HL-60 (cell line): ENCODE data around the gene PLK1.

Experiments
- GABPA ChIP-seq: IDR thresholded peaks from 2 replicates; pipeline ENCODE4 v1.6.1; 2012; ENCODE audit warnings: low read depth
- POLR2AphosphoS5 ChIP-seq: IDR thresholded peaks from 2 replicates; pipeline ENCODE4 v1.6.1; 2012; ENCODE audit warnings: low read depth
- TF ChIP-seq, protein P1 (sequence below): IDR thresholded peaks from one replicate; pipeline ENCODE4 v1.5.1; 2011; ENCODE audit warnings: low read length, control low read depth, inconsistent platforms; ENCODE audit not compliant: insufficient read depth
- TF ChIP-seq, protein P2 (sequence below): IDR thresholded peaks from 2 replicates; pipeline ENCODE4 v1.6.1; 2012; ENCODE audit warnings: low read depth; ENCODE audit not compliant: insufficient replicate concordance

DNA sequence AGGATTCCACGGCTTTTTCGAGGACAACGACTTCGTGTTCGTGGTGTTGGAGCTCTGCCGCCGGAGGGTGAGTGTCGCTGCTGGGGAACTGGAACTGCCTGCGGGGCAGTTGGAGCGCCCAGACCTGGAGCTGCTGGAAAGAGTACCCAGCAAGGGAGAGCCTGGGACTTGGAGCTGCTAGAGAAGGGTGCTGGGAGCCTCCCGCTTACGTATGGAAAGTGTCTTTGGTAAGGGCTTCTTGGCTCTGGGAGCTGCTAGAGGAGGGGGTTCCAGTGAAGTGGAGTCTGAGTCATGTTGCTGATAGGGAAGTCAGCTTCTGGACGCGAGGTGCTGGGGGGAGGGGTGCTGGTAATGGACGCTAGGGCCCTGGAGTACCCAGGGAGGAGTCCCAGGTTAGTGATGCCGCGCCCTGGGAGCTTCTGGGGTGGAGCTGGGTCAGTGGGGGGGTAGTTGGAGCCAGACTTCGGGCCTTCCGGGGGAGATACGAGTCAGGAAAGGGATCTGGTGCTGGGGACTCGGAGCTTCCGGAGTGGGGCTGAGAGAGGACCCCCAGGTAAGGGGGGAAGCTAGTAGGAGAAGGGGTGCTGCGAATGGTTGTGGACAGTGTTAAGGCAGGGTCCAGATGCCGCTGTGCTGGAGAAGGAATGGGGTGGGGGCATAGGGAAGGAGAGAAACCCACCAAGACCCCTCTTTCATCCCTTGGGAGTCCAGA is 741 bp downstream of the PLK1 start:
- TF ChIP-seq, protein P1, sequence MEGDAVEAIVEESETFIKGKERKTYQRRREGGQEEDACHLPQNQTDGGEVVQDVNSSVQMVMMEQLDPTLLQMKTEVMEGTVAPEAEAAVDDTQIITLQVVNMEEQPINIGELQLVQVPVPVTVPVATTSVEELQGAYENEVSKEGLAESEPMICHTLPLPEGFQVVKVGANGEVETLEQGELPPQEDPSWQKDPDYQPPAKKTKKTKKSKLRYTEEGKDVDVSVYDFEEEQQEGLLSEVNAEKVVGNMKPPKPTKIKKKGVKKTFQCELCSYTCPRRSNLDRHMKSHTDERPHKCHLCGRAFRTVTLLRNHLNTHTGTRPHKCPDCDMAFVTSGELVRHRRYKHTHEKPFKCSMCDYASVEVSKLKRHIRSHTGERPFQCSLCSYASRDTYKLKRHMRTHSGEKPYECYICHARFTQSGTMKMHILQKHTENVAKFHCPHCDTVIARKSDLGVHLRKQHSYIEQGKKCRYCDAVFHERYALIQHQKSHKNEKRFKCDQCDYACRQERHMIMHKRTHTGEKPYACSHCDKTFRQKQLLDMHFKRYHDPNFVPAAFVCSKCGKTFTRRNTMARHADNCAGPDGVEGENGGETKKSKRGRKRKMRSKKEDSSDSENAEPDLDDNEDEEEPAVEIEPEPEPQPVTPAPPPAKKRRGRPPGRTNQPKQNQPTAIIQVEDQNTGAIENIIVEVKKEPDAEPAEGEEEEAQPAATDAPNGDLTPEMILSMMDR: no peak
- TF ChIP-seq GABPA (no peak), POLR2AphosphoS5 (no peak)
- TF ChIP-seq, protein P2, sequence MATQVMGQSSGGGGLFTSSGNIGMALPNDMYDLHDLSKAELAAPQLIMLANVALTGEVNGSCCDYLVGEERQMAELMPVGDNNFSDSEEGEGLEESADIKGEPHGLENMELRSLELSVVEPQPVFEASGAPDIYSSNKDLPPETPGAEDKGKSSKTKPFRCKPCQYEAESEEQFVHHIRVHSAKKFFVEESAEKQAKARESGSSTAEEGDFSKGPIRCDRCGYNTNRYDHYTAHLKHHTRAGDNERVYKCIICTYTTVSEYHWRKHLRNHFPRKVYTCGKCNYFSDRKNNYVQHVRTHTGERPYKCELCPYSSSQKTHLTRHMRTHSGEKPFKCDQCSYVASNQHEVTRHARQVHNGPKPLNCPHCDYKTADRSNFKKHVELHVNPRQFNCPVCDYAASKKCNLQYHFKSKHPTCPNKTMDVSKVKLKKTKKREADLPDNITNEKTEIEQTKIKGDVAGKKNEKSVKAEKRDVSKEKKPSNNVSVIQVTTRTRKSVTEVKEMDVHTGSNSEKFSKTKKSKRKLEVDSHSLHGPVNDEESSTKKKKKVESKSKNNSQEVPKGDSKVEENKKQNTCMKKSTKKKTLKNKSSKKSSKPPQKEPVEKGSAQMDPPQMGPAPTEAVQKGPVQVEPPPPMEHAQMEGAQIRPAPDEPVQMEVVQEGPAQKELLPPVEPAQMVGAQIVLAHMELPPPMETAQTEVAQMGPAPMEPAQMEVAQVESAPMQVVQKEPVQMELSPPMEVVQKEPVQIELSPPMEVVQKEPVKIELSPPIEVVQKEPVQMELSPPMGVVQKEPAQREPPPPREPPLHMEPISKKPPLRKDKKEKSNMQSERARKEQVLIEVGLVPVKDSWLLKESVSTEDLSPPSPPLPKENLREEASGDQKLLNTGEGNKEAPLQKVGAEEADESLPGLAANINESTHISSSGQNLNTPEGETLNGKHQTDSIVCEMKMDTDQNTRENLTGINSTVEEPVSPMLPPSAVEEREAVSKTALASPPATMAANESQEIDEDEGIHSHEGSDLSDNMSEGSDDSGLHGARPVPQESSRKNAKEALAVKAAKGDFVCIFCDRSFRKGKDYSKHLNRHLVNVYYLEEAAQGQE: no peak
